ENCODE measurements around the gene SIRT3. TPM values are rescaled to one million over a fixed set of nuclear protein-coding genes. Genes with fewer than 3 reads are reported as not detected.

SIRT3 gene
- total and polyA plus RNA-seq, 2 of the 13 experiments (the other 11 are each of a cell fraction or from before 2014, with no cell fraction given): 15.1 to 18.2 TPM

DNA sequence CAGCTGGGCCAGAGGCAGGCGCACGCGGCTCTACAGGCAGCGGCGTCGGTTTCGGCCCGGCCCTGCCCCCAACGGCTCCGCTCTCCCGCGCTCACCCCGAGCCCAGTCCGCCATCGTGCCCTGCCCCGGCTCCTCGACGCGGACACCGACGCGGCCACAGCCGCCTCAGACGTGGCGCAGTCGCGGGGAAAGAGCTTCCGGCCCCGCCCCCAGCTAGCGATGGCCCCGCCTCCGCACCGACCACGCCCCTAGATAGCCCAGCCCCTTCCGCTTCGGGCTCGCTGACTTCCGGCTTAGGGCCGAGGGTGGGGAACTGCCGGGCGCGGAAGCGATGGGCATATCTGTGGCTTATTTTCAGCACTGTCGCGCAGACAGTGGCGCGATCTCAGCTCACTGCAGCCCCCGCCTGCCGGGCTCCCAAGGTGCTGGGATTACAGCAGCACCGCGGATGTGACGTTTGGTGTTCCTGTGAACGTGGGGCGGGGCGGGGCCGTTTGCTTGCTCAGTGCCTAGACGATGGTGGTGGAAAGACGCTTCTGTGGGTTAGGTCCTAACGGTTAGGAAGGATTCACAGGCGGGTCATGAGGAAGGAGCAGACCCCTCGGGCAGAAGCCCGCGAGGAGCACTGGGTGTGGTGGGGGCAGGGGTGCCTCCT lies 28.8 kb downstream of the SIRT3 start, which contains the start of the genes BET1L and RIC8A (continued):
- no peak for TF ChIP-seq ZNF672 (CRISPR knock-in tag; IDR thresholded peaks at IDR 0.05)
- TF ChIP-seq ZC3H4 (CRISPR knock-in tag; IDR thresholded peaks at IDR 0.05; ENCODE audit: borderline replicate concordance): no peak
- peak; percentile 73; the same call in 1 of the 2 replicates for TF ChIP-seq SMAD3 (CRISPR knock-in tag; IDR thresholded peaks at IDR 0.05)
- peak; percentile 90 for TF ChIP-seq TBX2 (CRISPR knock-in tag; IDR thresholded peaks at IDR 0.05; ENCODE audit: borderline replicate concordance)
- TF ChIP-seq, protein P1, sequence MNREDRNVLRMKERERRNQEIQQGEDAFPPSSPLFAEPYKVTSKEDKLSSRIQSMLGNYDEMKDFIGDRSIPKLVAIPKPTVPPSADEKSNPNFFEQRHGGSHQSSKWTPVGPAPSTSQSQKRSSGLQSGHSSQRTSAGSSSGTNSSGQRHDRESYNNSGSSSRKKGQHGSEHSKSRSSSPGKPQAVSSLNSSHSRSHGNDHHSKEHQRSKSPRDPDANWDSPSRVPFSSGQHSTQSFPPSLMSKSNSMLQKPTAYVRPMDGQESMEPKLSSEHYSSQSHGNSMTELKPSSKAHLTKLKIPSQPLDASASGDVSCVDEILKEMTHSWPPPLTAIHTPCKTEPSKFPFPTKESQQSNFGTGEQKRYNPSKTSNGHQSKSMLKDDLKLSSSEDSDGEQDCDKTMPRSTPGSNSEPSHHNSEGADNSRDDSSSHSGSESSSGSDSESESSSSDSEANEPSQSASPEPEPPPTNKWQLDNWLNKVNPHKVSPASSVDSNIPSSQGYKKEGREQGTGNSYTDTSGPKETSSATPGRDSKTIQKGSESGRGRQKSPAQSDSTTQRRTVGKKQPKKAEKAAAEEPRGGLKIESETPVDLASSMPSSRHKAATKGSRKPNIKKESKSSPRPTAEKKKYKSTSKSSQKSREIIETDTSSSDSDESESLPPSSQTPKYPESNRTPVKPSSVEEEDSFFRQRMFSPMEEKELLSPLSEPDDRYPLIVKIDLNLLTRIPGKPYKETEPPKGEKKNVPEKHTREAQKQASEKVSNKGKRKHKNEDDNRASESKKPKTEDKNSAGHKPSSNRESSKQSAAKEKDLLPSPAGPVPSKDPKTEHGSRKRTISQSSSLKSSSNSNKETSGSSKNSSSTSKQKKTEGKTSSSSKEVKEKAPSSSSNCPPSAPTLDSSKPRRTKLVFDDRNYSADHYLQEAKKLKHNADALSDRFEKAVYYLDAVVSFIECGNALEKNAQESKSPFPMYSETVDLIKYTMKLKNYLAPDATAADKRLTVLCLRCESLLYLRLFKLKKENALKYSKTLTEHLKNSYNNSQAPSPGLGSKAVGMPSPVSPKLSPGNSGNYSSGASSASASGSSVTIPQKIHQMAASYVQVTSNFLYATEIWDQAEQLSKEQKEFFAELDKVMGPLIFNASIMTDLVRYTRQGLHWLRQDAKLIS (CRISPR knock-in tag; IDR thresholded peaks at IDR 0.05): 0 out of 2 replicates have a peak, but pooled peaks have one; percentile 44
- TF ChIP-seq, protein P2, sequence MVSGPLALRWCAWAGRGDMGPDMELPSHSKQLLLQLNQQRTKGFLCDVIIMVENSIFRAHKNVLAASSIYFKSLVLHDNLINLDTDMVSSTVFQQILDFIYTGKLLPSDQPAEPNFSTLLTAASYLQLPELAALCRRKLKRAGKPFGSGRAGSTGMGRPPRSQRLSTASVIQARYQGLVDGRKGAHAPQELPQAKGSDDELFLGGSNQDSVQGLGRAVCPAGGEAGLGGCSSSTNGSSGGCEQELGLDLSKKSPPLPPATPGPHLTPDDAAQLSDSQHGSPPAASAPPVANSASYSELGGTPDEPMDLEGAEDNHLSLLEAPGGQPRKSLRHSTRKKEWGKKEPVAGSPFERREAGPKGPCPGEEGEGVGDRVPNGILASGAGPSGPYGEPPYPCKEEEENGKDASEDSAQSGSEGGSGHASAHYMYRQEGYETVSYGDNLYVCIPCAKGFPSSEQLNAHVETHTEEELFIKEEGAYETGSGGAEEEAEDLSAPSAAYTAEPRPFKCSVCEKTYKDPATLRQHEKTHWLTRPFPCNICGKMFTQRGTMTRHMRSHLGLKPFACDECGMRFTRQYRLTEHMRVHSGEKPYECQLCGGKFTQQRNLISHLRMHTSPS (CRISPR knock-in tag; IDR thresholded peaks at IDR 0.05; ENCODE audit: low read depth): no peak; the same call in 1 of the 2 replicates
- no peak for TF ChIP-seq EHMT2 (IDR thresholded peaks at IDR 0.05; ENCODE audit: borderline replicate concordance, low read depth, low read length)
- peak; percentile 92 for TF ChIP-seq ZNF501 (CRISPR knock-in tag; IDR thresholded peaks at IDR 0.05)
- TF ChIP-seq DNMT3B (CRISPR knock-in tag; conservative IDR thresholded peaks at IDR 0.05): no peak
- peak; percentile 85; the same call in 1 of the 2 replicates for TF ChIP-seq ZFYVE20 (CRISPR knock-in tag; IDR thresholded peaks at IDR 0.05; ENCODE audit: borderline replicate concordance, low read depth)
- TF ChIP-seq HIVEP1 (CRISPR knock-in tag; IDR thresholded peaks at IDR 0.05): no peak
- TF ChIP-seq, protein P3, sequence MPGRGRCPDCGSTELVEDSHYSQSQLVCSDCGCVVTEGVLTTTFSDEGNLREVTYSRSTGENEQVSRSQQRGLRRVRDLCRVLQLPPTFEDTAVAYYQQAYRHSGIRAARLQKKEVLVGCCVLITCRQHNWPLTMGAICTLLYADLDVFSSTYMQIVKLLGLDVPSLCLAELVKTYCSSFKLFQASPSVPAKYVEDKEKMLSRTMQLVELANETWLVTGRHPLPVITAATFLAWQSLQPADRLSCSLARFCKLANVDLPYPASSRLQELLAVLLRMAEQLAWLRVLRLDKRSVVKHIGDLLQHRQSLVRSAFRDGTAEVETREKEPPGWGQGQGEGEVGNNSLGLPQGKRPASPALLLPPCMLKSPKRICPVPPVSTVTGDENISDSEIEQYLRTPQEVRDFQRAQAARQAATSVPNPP (CRISPR knock-in tag; IDR thresholded peaks at IDR 0.05): no peak
- no peak for TF ChIP-seq PAWR (CRISPR knock-in tag; IDR thresholded peaks at IDR 0.05; ENCODE audit: borderline replicate concordance)
- no peak for TF ChIP-seq NR2F1 (CRISPR knock-in tag; IDR thresholded peaks at IDR 0.05)
- TF ChIP-seq, protein P4, sequence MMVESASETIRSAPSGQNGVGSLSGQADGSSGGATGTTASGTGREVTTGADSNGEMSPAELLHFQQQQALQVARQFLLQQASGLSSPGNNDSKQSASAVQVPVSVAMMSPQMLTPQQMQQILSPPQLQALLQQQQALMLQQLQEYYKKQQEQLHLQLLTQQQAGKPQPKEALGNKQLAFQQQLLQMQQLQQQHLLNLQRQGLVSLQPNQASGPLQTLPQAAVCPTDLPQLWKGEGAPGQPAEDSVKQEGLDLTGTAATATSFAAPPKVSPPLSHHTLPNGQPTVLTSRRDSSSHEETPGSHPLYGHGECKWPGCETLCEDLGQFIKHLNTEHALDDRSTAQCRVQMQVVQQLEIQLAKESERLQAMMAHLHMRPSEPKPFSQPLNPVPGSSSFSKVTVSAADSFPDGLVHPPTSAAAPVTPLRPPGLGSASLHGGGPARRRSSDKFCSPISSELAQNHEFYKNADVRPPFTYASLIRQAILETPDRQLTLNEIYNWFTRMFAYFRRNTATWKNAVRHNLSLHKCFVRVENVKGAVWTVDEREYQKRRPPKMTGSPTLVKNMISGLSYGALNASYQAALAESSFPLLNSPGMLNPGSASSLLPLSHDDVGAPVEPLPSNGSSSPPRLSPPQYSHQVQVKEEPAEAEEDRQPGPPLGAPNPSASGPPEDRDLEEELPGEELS (CRISPR knock-in tag; IDR thresholded peaks at IDR 0.05): 0 out of 2 replicates have a peak, but pooled peaks have one; percentile 24
- TF ChIP-seq REL (CRISPR knock-in tag; conservative IDR thresholded peaks at IDR 0.05): no peak
- TF ChIP-seq ZMYM2 (CRISPR knock-in tag; IDR thresholded peaks at IDR 0.05): no peak
- TF ChIP-seq ZNF343 (CRISPR knock-in tag; IDR thresholded peaks at IDR 0.05): peak; percentile 78; the same call in 1 of the 2 replicates
